ENCODE data around the gene SAMD4A.

DNA sequence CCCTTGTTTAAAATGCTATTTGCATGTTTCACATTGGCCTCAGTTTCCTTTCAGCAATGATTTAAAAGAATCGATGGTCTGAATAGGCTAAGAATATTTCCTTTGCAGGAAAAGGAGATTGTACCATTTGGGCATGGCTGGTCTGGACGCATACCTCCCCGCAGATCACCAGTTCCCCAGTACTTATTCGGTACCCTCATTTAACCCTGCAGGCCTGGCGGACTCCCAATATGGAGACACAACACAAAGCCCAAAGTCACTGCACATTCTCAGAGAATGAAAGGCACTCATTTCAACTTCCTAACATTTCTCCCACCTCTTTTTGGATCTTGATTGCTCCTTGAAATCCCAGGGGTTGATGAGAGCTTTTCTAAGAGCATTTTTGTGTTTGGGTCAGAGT lies 182.8 kb downstream of the SAMD4A start:
- TF ChIP-seq, protein P1, sequence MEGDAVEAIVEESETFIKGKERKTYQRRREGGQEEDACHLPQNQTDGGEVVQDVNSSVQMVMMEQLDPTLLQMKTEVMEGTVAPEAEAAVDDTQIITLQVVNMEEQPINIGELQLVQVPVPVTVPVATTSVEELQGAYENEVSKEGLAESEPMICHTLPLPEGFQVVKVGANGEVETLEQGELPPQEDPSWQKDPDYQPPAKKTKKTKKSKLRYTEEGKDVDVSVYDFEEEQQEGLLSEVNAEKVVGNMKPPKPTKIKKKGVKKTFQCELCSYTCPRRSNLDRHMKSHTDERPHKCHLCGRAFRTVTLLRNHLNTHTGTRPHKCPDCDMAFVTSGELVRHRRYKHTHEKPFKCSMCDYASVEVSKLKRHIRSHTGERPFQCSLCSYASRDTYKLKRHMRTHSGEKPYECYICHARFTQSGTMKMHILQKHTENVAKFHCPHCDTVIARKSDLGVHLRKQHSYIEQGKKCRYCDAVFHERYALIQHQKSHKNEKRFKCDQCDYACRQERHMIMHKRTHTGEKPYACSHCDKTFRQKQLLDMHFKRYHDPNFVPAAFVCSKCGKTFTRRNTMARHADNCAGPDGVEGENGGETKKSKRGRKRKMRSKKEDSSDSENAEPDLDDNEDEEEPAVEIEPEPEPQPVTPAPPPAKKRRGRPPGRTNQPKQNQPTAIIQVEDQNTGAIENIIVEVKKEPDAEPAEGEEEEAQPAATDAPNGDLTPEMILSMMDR (IDR thresholded peaks at IDR 0.05; ENCODE audit: insufficient read depth, low read length, poor library complexity, severe bottlenecking) = no peak
- TF ChIP-seq EZH2phosphoT487 (conservative IDR thresholded peaks at IDR 0.05; ENCODE audit: low read length) = no peak

All from SU-DHL-6 (cell line).